Measurements from ENCODE around the gene TPSB2. TPM values are rescaled to one million over a fixed set of nuclear protein-coding genes. Genes with fewer than 3 reads are reported as not detected.

TPSB2 gene
- total RNA-seq, 1 experiment from 2014 or later, result not detected

DNA sequence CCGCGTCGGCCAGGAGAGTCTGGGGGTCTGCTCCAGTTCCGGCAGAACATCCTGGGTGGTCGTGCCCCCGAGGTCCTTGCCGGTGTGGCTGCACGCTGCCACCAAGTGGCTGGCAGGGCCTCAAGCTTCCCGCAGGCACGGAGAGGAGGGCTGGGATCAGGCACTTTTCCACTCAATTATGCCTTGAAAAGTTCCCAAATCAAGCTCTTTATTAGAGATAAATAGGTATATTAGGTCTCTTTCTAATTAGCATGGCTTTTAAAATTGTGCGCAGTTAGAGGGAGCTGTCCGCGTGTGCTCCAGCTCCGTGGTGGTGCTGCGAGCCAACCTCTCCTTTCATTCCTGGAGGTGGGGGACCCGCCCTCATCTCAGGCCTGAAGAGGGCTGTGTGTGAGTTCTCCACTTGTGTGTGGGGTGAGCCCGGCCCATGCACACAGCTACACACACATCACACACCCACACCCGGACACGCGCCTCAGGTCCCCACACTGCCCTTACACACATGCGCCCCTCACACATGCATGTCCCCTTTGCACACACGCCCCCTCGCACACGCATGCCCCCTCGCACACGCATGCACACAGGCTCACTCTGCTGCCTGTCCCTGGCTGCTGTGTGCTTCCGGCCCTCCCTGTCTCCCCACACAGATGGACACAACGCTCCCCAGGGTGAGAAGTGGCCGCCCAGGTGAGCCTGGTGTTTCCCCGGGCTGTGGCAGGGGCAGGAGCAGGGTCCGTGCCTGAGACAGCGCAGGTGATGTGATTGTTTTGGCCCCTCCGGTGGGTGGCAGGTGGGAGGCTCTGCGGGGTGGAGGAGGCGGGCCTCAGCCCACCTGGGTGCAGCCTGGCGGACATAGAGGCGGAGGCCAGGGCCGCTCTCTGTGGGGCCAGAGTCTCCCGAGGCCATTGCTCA is 48.3 kb downstream of the TPSB2 start:
- H3K4me1 ChIP-seq (ENCODE audit: control insufficient read depth in 1 of 2, insufficient read depth in 2 of 2, low read length in 2 of 2), result peaks cover 24 to 42% of the 10 kb centered on the region in 2 experiments
- no peaks in the 10 kb centered on the region for H3K9me2 ChIP-seq (ENCODE audit: insufficient read depth)
- CTCF ChIA-PET, result interaction anchor here (1.1 kb wide), 1 partner anchor 11 kb away, joined by 3 read pairs; no protein-coding TSS in a partner anchor
- no peaks in the 10 kb centered on the region for H3K27me3 ChIP-seq (ENCODE audit: insufficient read depth, low read length)
- peak overlapping the region; percentile 9 to 40; a peak in 2 of 4 replicates for H3K4me3 ChIP-seq (replicated peaks in 1 of 2; ENCODE audit: low read depth in 1 of 2, low read length in 2 of 2)
- BruUV-seq (replicated peaks), result no TSS peak
- peak overlapping the region; percentile 79 for H3K4me2 ChIP-seq (ENCODE audit: low read length)
- no peaks in the 10 kb centered on the region for H4K20me1 ChIP-seq (ENCODE audit: insufficient read depth)
- H3K36me3 ChIP-seq (ENCODE audit: control insufficient read depth in 1 of 2, insufficient read depth in 2 of 2, low read length in 2 of 2), result no peaks in the 10 kb centered on the region
- POLR2A ChIA-PET, result no interaction called here
- peak overlapping the region; percentile 53 for H3K9ac ChIP-seq (ENCODE audit: low read length)
- no peaks in the 10 kb centered on the region; the same call in 1 of the 2 replicates for H3K79me2 ChIP-seq (ENCODE audit: insufficient read depth, low read length)
- ATAC-seq (peak; percentile 24), DNase-seq (ENCODE audit: low read depth, low spot score) (no peak)
- no peaks in the 10 kb centered on the region for H3K9me3 ChIP-seq (ENCODE audit: control insufficient read depth in 1 of 2, insufficient read depth in 1 of 2, low read depth in 1 of 2, low read length in 2 of 2)
- peak overlapping the region; percentile 39; the same call in 1 of the 2 replicates for H3K27ac ChIP-seq (ENCODE audit: low read depth, low read length)
- TF ChIP-seq CTCF (IDR thresholded peaks at IDR 0.05 in 2 of 3, conservative IDR thresholded peaks at IDR 0.05 in 1 of 3; ENCODE audit: borderline replicate concordance in 1 of 3, insufficient read depth in 1 of 3, low read depth in 2 of 3, low read length in 2 of 3) (peak in 2 of 3 experiments; percentile 45 to 55; a peak in 5 of 6 replicates), TCF7L2 (IDR thresholded peaks at IDR 0.05; ENCODE audit: borderline replicate concordance, extremely low read depth, insufficient read depth, insufficient read length) (no peak)
- RAD21 ChIA-PET (ENCODE audit: low non-redundant PET in 1 of 2, low total read pairs in 2 of 2, uncharacterized antibody in 2 of 2, unreplicated experiment in 2 of 2), result interaction anchor here in 1 of 2 experiments (0.5 kb wide), 1 partner anchor 17 kb away, joined by 3 read pairs; no protein-coding TSS in a partner anchor
- H2AFZ ChIP-seq (ENCODE audit: low read depth, low read length, poor library complexity, severe bottlenecking), result no peak overlapping the region
- intact Hi-C loops (cut with micrococcal nuclease), result no loop called here
